ENCODE measurements around the gene GPR141. TPM values are rescaled to one million over a fixed set of nuclear protein-coding genes. Genes with fewer than 3 reads are reported as not detected.

Gene GPR141
- total RNA-seq, 1 experiment from 2014 or later = not detected

DNA sequence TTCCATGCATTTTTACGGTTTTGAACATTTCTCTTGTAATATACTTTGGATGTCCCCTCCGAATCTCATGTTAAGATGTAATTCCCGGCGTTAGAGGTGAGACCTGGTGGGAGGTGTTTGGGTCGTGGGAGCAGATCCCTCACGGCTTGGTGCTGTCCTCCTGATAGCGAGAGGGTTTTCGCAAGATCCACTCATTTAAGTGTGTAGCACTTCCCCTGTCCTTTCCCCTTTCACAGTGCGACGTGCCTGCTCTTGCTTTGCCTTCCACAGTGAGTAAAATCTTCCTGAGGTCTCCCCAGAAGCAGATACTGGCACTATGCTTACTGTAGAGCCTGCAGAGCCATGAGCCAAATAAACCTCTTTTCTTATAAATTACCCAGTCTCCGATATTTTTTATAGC lies 6.6 kb downstream of the GPR141 start:
- no peaks in the 10 kb centered on the region for H3K9me3 ChIP-seq (ENCODE audit: control insufficient read depth in 1 of 2, insufficient read depth in 1 of 2, low read depth in 1 of 2, low read length in 2 of 2)
- DNase-seq (ENCODE audit: low read depth, low spot score) (no peak), ATAC-seq (no peak)
- H4K20me1 ChIP-seq (ENCODE audit: insufficient read depth) = no peaks in the 10 kb centered on the region
- H2AFZ ChIP-seq (ENCODE audit: low read depth, low read length, poor library complexity, severe bottlenecking) = no peak overlapping the region
- no peaks in the 10 kb centered on the region for H3K4me1 ChIP-seq (ENCODE audit: control insufficient read depth in 1 of 2, insufficient read depth in 2 of 2, low read length in 2 of 2)
- intact Hi-C loops (cut with micrococcal nuclease) = no loop called here
- no peak overlapping the region for H3K27ac ChIP-seq (ENCODE audit: low read depth, low read length)
- H3K36me3 ChIP-seq (ENCODE audit: control insufficient read depth in 1 of 2, insufficient read depth in 2 of 2, low read length in 2 of 2) = no peaks in the 10 kb centered on the region
- H3K4me2 ChIP-seq (ENCODE audit: low read length) = no peak overlapping the region
- TF ChIP-seq EZH2 (IDR thresholded peaks at IDR 0.05) = no peak
- TF ChIP-seq ELF1 (IDR thresholded peaks at IDR 0.05; ENCODE audit: borderline replicate concordance, low read depth) = no peak
- no peak for TF ChIP-seq MAX (IDR thresholded peaks at IDR 0.05)
- no peak for TF ChIP-seq REST (IDR thresholded peaks at IDR 0.05; ENCODE audit: low read depth)
- no peaks in the 10 kb centered on the region for H3K9me2 ChIP-seq (ENCODE audit: insufficient read depth)
- RAD21 ChIA-PET (ENCODE audit: low non-redundant PET in 1 of 2, low total read pairs in 2 of 2, uncharacterized antibody in 2 of 2, unreplicated experiment in 2 of 2) = no interaction called here
- no peak overlapping the region for H3K4me3 ChIP-seq (replicated peaks in 1 of 2; ENCODE audit: low read depth in 1 of 2, low read length in 2 of 2)
- POLR2A ChIA-PET = no interaction called here
- no peaks in the 10 kb centered on the region for H3K79me2 ChIP-seq (ENCODE audit: insufficient read depth, low read length)
- CTCF ChIA-PET = no interaction called here
- no peak overlapping the region for H3K9ac ChIP-seq (ENCODE audit: low read length)
- BruUV-seq (replicated peaks) = no TSS peak
- no peaks in the 10 kb centered on the region for H3K27me3 ChIP-seq (ENCODE audit: insufficient read depth, low read length)
